Type B pancreatic cell (in vitro differentiated cells): Measurements from ENCODE around the gene ANKLE1. TPM values are rescaled to one million over a fixed set of nuclear protein-coding genes. Genes with fewer than 3 reads are reported as not detected.

Source experiments
- DNase-seq: peaks from one replicate; pipeline ENCODE4 v3.0.0; 2021; ENCODE audit warnings: mixed read lengths; ENCODE audit not compliant: unreplicated experiment; ENCODE audit errors: extremely low spot score
- H3K27ac Mint-ChIP-seq: 2 replicates; pipeline ENCODE4 v1.8.0; 2021; ENCODE audit warnings: mild to moderate bottlenecking, mixed read lengths
- H3K27me3 Mint-ChIP-seq: 2 replicates; pipeline ENCODE4 v1.8.0; 2021; ENCODE audit warnings: mixed read lengths
- H3K36me3 Mint-ChIP-seq: 2 replicates; pipeline ENCODE4 v1.8.0; 2021; ENCODE audit warnings: mixed read lengths
- H3K4me1 Mint-ChIP-seq: one replicate; pipeline ENCODE4 v1.8.0; 2021; ENCODE audit warnings: mixed read lengths; ENCODE audit not compliant: unreplicated experiment
- H3K4me3 Mint-ChIP-seq: 2 replicates; pipeline ENCODE4 v1.8.0; 2021; ENCODE audit warnings: mild to moderate bottlenecking, mixed read lengths
- H3K9me3 Mint-ChIP-seq: 2 replicates; pipeline ENCODE4 v1.8.0; 2021; ENCODE audit warnings: mixed read lengths
- CTCF ChIP-seq: fragments of 200-600 bp; sonication (generic); conservative IDR thresholded peaks from 2 replicates; pipeline ENCODE4 v1.5.0; 2021; ENCODE audit warnings: antibody characterized with exemption, mild to moderate bottlenecking
- total RNA-seq: library from RNA; stranded (reverse); gene quantifications from 2 replicates; pipeline ENCODE4 v1.2.1, GENCODE V29; 2021; ENCODE audit warnings: low replicate concordance

The ANKLE1 gene
- total RNA-seq, 1 donor from 2014 or later, result 5.9 TPM

DNA sequence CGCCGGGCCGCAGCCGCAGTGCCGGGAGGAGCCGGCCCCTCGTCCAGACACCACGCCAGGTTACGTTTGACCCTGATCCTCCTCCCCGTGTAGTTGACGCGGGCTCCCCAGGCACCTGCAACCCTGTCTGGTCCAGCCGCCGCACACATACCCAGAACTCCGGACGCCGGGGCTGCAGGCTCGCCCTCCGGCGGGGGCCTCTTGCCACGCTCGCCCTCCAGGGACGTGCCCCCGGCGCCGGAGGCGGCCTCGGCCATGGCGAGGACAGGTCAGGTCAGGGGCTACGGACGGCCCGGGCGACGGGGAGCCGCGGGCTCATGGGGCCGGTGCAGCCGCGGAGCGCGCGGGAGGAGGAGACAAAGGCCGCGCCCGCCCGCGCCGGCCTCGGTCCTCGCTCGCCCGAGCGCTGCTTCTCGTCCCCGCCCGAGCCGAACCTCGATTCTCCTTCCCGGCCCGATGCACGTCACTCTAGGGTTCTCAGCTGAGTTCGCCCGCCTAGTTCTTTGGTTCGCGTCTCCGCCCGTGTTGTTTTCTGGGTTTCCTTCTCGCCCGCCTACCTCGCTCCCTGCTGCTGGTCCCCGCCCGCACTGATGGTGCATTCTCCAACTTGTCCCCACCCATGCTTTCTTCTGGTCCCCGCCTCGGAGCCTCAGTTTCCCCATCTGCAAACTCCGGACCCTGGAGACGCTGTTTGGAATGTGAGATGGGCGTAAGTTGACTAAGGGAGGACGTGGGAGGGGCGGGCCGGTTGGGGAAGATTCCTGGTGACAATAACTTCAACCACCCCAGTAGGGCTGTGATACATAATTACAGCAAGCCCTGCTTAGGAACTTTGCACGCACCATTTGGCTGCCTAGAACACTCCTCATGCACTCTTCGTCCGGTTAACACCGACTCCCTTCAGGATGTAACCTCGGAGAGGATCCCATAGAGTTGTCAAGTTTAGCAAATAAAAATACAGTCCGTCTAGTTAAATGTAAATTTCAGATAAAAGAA, 53.0 kb downstream of the ANKLE1 start, which contains the start of gene ANO8:
TSS of gene ANO8 (minus strand) at position 442 of the 996 bp plus-strand sequence. CDS start at position 257, 185 bp downstream.
- DNase-seq, result peak; percentile 97
- no peaks in the 10 kb centered on the region for H3K9me3 Mint-ChIP-seq
- H3K36me3 Mint-ChIP-seq, result peaks cover 9% of the 10 kb centered on the region
- peaks cover 15% of the 10 kb centered on the region for H3K4me1 Mint-ChIP-seq
- TF ChIP-seq CTCF, result no peak
- peak within 1 kb of the TSS; percentile 98 for H3K4me3 Mint-ChIP-seq
- H3K27me3 Mint-ChIP-seq, result peaks cover 10% of the 10 kb centered on the region
- H3K27ac Mint-ChIP-seq, result peak within 1 kb of the TSS; percentile 98

DNA sequence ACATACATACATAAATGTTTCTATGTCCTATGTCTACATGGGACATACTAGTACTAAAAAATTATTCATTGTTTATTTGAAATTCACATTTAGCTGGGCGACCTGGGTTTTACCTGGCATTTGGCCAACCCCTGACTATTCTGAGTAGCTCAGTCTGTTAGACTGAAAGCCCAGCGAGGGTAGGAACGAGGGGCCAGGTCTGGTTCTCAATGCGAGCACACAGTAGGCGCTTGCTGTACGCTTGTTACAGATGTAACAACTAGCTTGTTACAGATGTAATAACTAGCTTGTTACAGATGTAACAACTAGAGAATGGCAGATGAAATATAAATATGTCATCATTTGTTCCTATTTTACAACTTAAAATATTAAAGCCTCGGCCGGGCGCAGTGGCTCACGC, 53.9 kb downstream of the ANKLE1 start:
- H3K36me3 Mint-ChIP-seq, result peaks cover 8% of the 10 kb centered on the region
- peak overlapping the region; percentile 98 for H3K4me3 Mint-ChIP-seq

More for the DNA sequence above, 53.9 kb downstream of the ANKLE1 start:
- TF ChIP-seq CTCF, result no peak
- H3K4me1 Mint-ChIP-seq, result peaks cover 15% of the 10 kb centered on the region
- H3K27ac Mint-ChIP-seq, result peak overlapping the region; percentile 98
- no peak for DNase-seq
- peaks cover 5% of the 10 kb centered on the region for H3K27me3 Mint-ChIP-seq
- no peaks in the 10 kb centered on the region for H3K9me3 Mint-ChIP-seq

Other genes with a start within 250 kb of the ANKLE1 start
- 10.7 and 18.8 TPM in 2 replicates for gene HAUS8, start 206.4 kb upstream of the ANKLE1 start, total RNA-seq
- gene MYO9B, start 206.1 kb upstream of the ANKLE1 start, total RNA-seq, result 71.7 and 83.8 TPM in 2 replicates
- 18.7 and 22.3 TPM in 2 replicates for gene USE1, start 66.5 kb upstream of the ANKLE1 start, total RNA-seq
- gene OCEL1, start 55.7 kb upstream of the ANKLE1 start, total RNA-seq, result 19.2 and 23.8 TPM in 2 replicates
- 70.9 and 94.2 TPM in 2 replicates for gene NR2F6, start 36.0 kb upstream of the ANKLE1 start, total RNA-seq
- gene USHBP1, start 17.2 kb upstream of the ANKLE1 start, total RNA-seq, result 0.29 TPM in 1 of 2 replicates, not detected in the other
- gene BABAM1, start 14.5 kb upstream of the ANKLE1 start, total RNA-seq, result 84.6 and 93.3 TPM in 2 replicates
- 11.6 and 14.3 TPM in 2 replicates for gene ABHD8, start 21.5 kb downstream of the ANKLE1 start, total RNA-seq
- gene MRPL34, start 24.0 kb downstream of the ANKLE1 start, total RNA-seq, result 79.2 and 111 TPM in 2 replicates
- gene DDA1, start 27.7 kb downstream of the ANKLE1 start, total RNA-seq, result 38.7 and 46.0 TPM in 2 replicates
- 38.4 and 51.3 TPM in 2 replicates for gene ANO8, start 53.0 kb downstream of the ANKLE1 start, total RNA-seq
- gene GTPBP3, start 55.7 kb downstream of the ANKLE1 start, total RNA-seq, result 40.0 and 48.4 TPM in 2 replicates
- 0.72 TPM in 1 of 2 replicates, not detected in the other for gene PLVAP, start 95.4 kb downstream of the ANKLE1 start, total RNA-seq
- not detected in 2 replicates for gene CCDC194, start 112.3 kb downstream of the ANKLE1 start, total RNA-seq
- gene BST2, start 123.7 kb downstream of the ANKLE1 start, total RNA-seq, result 2.5 and 3.8 TPM in 2 replicates
- gene MVB12A, start 138.1 kb downstream of the ANKLE1 start, total RNA-seq, result 32.0 and 37.7 TPM in 2 replicates
- gene TMEM221, start 166.8 kb downstream of the ANKLE1 start, total RNA-seq, result 0.74 and 0.87 TPM in 2 replicates
- not detected in 2 replicates for gene NXNL1, start 179.0 kb downstream of the ANKLE1 start, total RNA-seq
- 12.1 and 15.5 TPM in 2 replicates for gene SLC27A1, start 188.6 kb downstream of the ANKLE1 start, total RNA-seq
- gene PGLS, start 229.7 kb downstream of the ANKLE1 start, total RNA-seq, result 94.9 and 103 TPM in 2 replicates